ENCODE measurements around the gene ACAA2. TPM values are rescaled to one million over a fixed set of nuclear protein-coding genes. Genes with fewer than 3 reads are reported as not detected.

The ACAA2 gene
- total RNA-seq, 1 experiment from 2014 or later = 48.1 TPM

- DNase-seq (ENCODE audit: low spot score) = no peak
These were observed 70.2 kb downstream of the ACAA2 start for GRCh38 chr18:49743117-49743567.

GRCh38 chr18:49742316-49743116 is 70.8 kb downstream of the ACAA2 start:
- no peak for DNase-seq (ENCODE audit: low spot score)

- DNase-seq (ENCODE audit: low spot score) = no peak
These were observed 74.1 kb downstream of the ACAA2 start for GRCh38 chr18:49739275-49739674.

GRCh38 chr18:49738721-49739120 is 74.6 kb downstream of the ACAA2 start:
- DNase-seq (ENCODE audit: low spot score) = no peak

GRCh38 chr18:49734836-49735235 is 78.5 kb downstream of the ACAA2 start:
- DNase-seq (ENCODE audit: low spot score) = no peak

- DNase-seq (ENCODE audit: low spot score) = no peak
These were observed 79.3 kb downstream of the ACAA2 start for GRCh38 chr18:49733896-49734585.

- DNase-seq (ENCODE audit: low spot score) = no peak
These were observed 80.0 kb downstream of the ACAA2 start for GRCh38 chr18:49733321-49733720.

Small RNAs within 50 kb of the gene (small RNA-seq; reads per million reads assigned to genes)
- not detected for gene RF00283
- gene SCARNA17 = not detected
